HL-60/S4 treated with phorbol 12-myristate 13-acetate at 8.2 ng/mL for 4 days and 3 days (cell line): ENCODE measurements around the gene CDCA7.
"Not testable (repeated sequence)": the region's sequence is repeated elsewhere in the genome, so short reads cannot be mapped to it uniquely, and the experiment has no call there.

ENCODE experiments used
- in situ Hi-C: fragments of 300-500 bp; cut with MboI; formaldehyde crosslinking; loops from 2 replicates; pipeline ENCODE4 v1.15.0; 2022; ENCODE audit warnings: low sequenced_read_pairs

Gene CDCA7

DNA sequence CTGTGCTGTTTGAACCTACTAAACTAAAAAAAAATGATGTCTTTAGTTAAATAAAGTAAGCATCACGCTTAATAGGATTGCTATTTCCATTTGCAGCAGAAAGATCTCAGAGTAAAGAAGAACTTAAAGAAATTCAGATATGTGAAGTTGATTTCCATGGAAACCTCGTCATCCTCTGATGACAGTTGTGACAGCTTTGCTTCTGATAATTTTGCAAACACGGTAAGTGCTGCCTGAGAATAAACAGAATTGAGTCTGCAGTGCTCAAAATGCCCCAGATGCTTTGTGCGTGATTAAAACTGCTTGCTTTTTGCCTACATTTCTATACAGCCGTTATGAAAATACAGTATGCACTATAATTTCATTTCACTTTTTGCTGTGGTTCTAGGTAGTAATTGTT, 3.9 kb downstream of the CDCA7 start:
- in situ Hi-C loops = no loop called here

- in situ Hi-C loops = no loop called here
Measured at GRCh38 chr2:173359231-173359630, 4.6 kb downstream of the CDCA7 start.

GRCh38 chr2:173370198-173370597, 15.5 kb downstream of the CDCA7 start:
- in situ Hi-C loops = no loop called here

- in situ Hi-C loops = no loop called here
Measured at GRCh38 chr2:173371023-173371422, 16.4 kb downstream of the CDCA7 start.

DNA sequence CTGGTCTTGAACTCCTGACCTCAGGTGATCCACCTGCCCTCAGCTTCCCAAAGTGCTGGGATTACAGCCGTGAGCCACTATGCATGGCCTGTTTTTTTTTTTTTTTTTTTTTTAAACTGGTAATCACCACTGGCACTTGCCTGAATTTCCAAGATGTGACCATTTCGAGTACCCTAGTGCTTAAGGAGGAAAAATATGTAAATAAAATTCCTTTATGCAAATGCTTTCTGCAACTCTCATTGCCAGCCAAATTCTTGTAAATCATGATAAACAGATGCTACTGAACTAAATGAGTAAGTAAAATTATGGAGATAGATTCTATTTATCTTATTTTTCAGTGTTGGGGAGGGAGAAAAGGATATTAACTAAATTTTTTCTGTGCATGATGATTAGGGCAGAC, 18.6 kb downstream of the CDCA7 start:
- in situ Hi-C loops = no loop called here

- in situ Hi-C loops = no loop called here
Measured at GRCh38 chr2:173374634-173375033, 20.0 kb downstream of the CDCA7 start.

DNA sequence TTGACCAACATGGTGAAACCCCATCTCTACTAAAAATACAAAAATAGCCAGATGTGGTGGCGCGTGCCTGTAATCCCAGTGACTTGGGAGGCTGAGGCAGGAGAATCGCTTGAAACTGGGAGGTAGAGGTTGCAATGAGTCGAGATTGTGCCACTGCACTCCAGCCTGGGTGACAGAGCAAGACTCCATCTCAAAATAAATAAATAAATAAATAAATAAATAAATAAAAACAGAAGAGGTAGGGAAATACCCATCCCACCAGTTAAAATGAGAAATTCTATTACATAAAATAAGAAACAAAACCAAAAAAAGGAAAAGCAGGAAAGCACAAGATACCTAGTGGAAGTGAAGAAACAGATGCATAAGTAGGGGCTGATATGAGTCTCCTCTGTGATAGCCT, 30.9 kb downstream of the CDCA7 start:
- in situ Hi-C loops = not testable (repeated sequence)

DNA sequence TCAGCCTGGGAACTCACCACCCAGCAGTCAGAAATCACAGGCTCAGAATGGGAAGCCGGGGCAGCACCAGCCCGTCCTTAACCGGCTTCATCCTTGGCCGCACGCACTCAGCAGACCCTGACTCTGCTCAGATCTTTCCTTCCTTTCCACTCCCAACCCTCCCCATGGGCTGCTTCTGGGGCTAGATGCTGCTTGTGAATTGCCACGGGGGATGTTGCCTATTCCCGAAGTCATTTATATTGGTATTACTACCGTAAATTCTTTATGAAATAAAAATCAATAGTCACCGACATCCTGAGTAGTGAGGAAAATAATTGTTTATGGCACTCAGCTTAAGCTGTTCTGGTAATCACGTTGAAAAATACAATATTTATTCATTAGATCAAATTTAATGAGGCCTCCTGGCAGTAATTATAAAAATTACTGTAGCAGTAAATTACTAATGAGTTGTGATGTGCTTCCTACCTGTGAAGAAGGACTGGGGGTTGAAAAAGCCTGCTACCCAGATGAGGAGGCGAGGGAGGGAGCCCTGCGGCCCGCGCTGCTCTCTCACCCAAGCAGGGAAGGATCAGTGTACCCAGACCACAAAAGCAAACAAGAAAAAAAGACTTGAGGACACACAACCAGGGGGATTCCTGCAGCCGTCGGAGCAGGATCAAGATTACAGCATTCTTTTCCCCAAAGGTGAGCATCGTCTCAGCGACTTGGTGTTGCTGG, 31.5 kb downstream of the CDCA7 start:
- in situ Hi-C loops = no loop called here

DNA sequence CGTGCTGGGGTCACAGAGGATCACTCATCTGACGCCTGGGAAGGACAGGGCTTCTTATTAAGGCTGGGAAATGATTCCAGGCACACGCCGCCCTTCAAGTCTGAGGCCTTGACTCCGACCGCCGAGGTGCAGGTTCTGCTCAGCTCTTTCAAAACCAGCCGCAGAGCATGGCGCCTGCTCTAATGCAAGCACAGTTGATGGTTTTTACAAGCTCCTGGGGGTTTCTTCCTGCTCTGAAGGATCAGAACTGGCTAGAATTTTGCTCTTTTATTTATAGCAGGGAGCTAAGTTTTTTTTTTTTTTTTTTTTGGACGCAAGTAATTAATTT, 32.0 kb downstream of the CDCA7 start:
- in situ Hi-C loops = no loop called here

GRCh38 chr2:173387079-173387478, 32.4 kb downstream of the CDCA7 start:
- in situ Hi-C loops = no loop called here

DNA sequence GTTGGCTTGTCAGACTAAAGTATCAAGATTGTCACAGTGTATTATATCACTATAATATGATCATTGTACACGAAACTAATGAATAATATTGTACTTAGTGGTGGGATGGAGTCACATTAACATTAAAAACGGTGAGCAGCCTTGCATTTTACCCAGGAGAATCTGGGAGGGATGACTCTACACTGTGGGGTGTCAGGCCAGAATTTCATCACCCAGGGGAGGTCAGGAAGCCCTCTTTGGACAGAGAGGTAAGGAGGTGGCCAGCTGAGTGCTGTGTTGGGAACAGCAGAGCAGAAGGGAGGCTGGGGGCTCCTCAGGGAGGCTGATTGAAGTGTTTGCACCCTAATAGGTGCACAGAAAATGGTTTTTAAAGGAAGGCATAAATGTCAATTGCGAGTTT, 33.0 kb downstream of the CDCA7 start:
- in situ Hi-C loops = no loop called here

- in situ Hi-C loops = no loop called here
Measured at GRCh38 chr2:173388795-173389194, 34.1 kb downstream of the CDCA7 start.

- in situ Hi-C loops = no loop called here
Measured at GRCh38 chr2:173390036-173390435, 35.4 kb downstream of the CDCA7 start.

DNA sequence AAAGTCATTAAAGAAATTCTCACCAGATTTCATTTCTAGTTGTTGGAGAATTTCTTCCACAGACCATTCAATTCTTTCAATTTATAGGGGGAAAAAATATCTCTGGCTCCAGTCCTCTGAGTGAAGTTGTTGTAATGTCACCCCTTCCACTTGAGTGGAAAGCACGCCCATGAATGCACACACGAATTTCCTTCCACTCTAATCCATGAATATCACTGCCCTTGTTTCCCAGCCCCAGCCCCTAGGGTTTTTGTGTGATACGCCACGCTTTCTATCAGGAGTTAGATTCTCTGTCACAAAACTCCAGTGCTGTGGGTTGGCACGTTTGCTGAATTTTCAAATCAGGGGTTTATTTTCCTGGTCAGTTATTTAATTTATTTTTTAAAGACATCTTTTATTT, 38.1 kb downstream of the CDCA7 start:
- in situ Hi-C loops = no loop called here

DNA sequence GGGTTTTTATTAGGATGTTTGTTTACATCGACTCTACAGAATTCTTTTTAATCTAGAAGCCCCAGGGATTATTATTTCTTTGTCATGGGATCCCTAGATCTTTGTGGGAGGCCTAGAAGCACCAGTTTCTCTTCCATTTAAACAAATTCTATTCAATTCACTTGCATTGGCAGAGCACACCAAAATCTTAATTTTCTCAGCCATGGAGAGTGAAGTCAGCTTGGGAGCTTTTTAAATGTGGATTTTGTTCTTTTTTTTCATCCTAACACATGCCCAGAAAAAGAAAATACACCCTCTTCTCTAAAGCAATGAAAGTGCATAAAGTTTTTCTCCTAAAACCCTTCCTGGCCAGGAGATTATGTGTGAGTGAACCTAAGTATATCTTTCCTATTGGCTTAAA, 38.5 kb downstream of the CDCA7 start:
- in situ Hi-C loops = no loop called here

DNA sequence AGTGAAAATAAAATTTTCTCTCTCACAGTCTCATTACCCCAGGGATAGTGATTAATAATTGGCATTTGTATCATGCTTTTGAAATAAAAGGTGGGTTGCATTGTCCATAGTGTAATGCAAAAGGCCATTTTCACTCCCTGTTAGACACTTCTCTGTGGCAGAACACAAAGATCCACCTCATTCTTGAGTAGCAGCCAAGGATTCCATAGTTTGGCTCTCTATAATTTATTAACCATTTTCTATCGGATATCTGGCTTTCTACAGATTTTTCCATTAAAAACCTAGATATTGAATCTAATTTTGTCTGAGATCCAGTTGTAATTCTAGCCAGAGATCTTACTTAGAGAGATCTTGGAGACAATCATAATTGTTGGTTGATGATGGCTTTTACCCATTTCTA, 39.0 kb downstream of the CDCA7 start:
- in situ Hi-C loops = no loop called here

GRCh38 chr2:173394091-173394974, 39.7 kb downstream of the CDCA7 start:
- in situ Hi-C loops = no loop called here

DNA sequence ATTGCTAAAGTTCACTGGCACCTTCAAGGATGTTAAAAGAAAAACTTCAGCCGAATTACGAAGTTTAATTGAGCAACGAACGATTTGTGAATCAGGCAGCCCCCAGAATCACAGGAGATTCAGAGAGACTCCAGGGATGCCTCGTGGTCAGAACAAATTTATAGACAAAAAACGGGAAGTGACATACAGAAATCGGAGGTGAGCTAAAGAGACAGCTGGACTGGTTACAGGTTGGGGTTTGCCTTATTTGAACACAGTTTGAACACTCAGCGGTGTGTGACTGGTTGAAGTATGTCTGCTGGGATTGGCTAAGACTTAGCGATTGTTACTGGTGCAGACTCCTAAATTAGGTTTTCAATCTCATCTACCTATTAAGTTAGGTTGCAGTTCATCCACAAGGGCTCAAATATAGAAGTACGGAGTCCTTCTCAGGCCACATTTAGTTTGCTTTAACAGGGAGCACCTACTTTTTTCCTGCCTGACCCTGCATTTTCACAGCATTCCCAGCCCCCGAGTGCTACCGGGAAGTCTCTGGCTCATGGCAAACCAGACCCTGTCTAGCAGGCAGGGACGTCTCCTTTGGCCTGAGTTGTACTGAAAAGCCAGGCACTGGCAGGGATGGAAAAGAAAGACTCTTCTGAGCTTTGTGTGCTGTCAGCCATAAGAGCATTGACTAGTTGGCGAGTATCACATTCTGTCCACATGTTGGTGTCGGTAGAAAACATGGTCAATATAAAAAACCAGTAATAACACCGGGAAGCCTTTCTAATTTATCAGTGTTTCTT, 41.1 kb downstream of the CDCA7 start:
- in situ Hi-C loops = no loop called here

- in situ Hi-C loops = no loop called here
Measured at GRCh38 chr2:173397539-173397938, 42.9 kb downstream of the CDCA7 start.

DNA sequence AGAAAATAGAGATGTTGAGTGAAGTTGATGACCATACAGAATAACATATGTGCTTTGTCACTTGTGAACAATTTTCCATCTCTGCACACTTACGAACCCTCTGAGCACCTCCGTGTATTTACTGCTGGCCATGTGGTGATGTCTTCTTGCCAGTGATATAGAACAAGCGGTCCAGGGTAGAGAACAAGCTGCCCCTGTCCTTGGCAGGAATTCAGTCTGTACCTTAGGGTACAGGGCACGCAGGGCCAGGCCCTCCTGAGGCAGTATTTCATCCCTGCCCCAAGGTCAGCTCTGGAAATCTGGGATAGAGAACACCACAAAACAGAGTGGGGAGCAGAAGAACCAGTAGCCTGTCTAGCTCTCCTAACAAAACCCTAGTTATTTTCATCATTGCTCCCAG, 44.6 kb downstream of the CDCA7 start:
- in situ Hi-C loops = no loop called here

DNA sequence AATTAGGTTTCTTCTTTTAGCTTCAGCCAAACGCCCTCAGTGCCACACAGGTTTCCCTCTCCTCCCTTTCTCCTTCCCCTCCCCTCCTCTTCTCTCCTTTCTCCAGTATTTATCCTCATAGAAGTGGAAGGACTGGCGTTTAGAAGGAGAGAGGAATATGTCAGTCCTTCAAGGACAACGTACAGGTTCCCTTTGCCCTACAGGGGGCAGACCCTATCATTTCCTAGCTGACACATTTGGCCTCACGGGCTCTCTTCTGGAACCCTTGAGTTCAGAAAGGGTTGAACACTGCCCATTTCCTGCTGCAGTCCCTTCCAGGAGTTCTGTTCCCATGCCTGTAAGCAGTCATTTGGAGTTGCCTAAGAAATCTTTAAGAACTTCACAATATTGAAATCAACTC, 46.1 kb downstream of the CDCA7 start:
- in situ Hi-C loops = loop anchor here (25.0 kb wide), 1 partner anchor 637 kb away; no protein-coding TSS in a partner anchor
